Testis (tissue), 3 donors: ENCODE data around the gene ADGRD1. TPM values are rescaled to one million over a fixed set of nuclear protein-coding genes. Genes with fewer than 3 reads are reported as not detected.
A peak's percentile ranks its signal among the peaks of the same experiment; 100 is the strongest.

Experiments
- DNase-seq: peaks from one replicate; pipeline ENCODE4 v3.0.0-alpha.2; 2019
- H3K27ac ChIP-seq, 2 donors: fragments of 200-600 bp; sonication (generic); one replicate each; pipeline ENCODE4 v1.5.1; 2019
- H3K27me3 ChIP-seq: fragments of 200-600 bp; sonication (generic); one replicate; pipeline ENCODE4 v1.5.1; 2019
- H3K36me3 ChIP-seq: fragments of 200-600 bp; sonication (generic); one replicate; pipeline ENCODE4 v1.5.1; 2017; ENCODE audit warnings: low read depth; ENCODE audit errors: missing control alignments
- H3K4me1 ChIP-seq: fragments of 200-600 bp; sonication (generic); one replicate; pipeline ENCODE4 v1.5.1; 2019
- H3K4me3 ChIP-seq, 2 donors: fragments of 200-600 bp; sonication (generic); one replicate each; pipeline ENCODE4 v1.5.1; 2017 to 2019
- H3K9me3 ChIP-seq: fragments of 200-600 bp; sonication (generic); one replicate; pipeline ENCODE4 v1.5.1; 2017
- CTCF ChIP-seq, 3 experiments: fragments of 450-650 bp in 2 of 3; fragments of 200-600 bp in 1 of 3; sonication (generic) in 1 of 3; IDR thresholded peaks; one replicate each; pipeline ENCODE4 v1.5.1; 2016 to 2019; ENCODE audit warnings: antibody characterized with exemption in 3 of 3, mild to moderate bottlenecking in 2 of 3, moderate library complexity in 1 of 3
- POLR2A ChIP-seq: fragments of 450-650 bp; IDR thresholded peaks from one replicate; pipeline ENCODE4 v1.6.1; 2017; ENCODE audit warnings: antibody characterized with exemption, mild to moderate bottlenecking, moderate library complexity
- WGBS, 2 donors: methylation state at CpG; one replicate each; pipeline ENCODE4 v1.1.5; 2018; 5-methylcytosine and 5-hydroxymethylcytosine counted together
- intact Hi-C: fragments of 100-400 bp; cut with DNase I; formaldehyde crosslinking; loops from one replicate; pipeline ENCODE4 v1.15.1; 2023; ENCODE audit warnings: low total_unique reads
- polyA plus RNA-seq: library from polyadenylated mRNA; stranded (reverse); fragments of 350-450 nt; fragmentation: Illumina TruSeq; extraction: RNeasy Lipid Tissue Mini Kit (QIAGEN cat#74804); gene quantifications from one replicate; pipeline ENCODE4 v1.2.3, GENCODE V29; 2014; ENCODE audit warnings: low read depth, low replicate concordance; ENCODE audit not compliant: insufficient read depth
- total RNA-seq, 2 donors: library from RNA; depleted of rRNA; stranded (reverse); fragments of >200 nt; gene quantifications; one replicate each; pipeline ENCODE4 v1.2.3, GENCODE V29; 2016

The ADGRD1 gene
- total and polyA plus RNA-seq, 3 donors from 2014 or later, result 27.2 to 43.2 (median 42.8) TPM

GRCh38 chr12:131130311-131130911 lies 176.7 kb downstream of the ADGRD1 start:
- DNase-seq, result no peak
- intact Hi-C loops, result no loop called here
- Histone ChIP-seq H3K27ac (no peak overlapping the region), H3K9me3 (no peaks in the 10 kb centered on the region), H3K36me3 (no peaks in the 10 kb centered on the region), H3K4me3 (no peak overlapping the region), H3K27me3 (no peaks in the 10 kb centered on the region), H3K4me1 (peaks cover 10% of the 10 kb centered on the region)
- TF ChIP-seq CTCF (IDR thresholded peaks at IDR 0.05) (no peak), POLR2A (no peak)
- 91 to 94% methylated on average over 15 to 30 of the region's 30 CpGs for WGBS, 2 donors

GRCh38 chr12:131131077-131131807 lies 177.5 kb downstream of the ADGRD1 start:
- Histone ChIP-seq H3K4me3 (no peak overlapping the region), H3K4me1 (peaks cover 10% of the 10 kb centered on the region), H3K27me3 (no peaks in the 10 kb centered on the region), H3K36me3 (no peaks in the 10 kb centered on the region), H3K27ac (peak overlapping the region in 1 of 2 donors; percentile 24), H3K9me3 (no peaks in the 10 kb centered on the region)
- intact Hi-C loops, result no loop called here
- TF ChIP-seq CTCF (IDR thresholded peaks at IDR 0.05) (no peak), POLR2A (no peak)
- no peak for DNase-seq
- WGBS, 2 donors, result 90 to 95% methylated on average over 8 to 19 of the region's 20 CpGs

DNA sequence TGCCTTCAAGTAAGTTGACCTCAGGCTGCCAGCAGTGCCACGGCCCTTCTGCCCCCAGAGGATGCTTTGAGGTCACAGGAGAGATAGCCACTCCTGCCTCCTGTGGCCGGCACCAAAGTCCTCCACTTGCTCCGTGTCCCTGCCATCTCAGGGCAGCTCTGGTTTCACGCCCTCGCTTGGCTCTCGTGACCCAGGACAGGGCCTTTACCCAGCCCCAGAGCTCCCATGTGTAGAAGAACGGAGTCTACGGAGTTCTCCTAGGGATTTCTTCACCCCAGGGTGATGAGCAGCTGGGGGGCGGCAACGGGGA lies 178.1 kb downstream of the ADGRD1 start:
- Histone ChIP-seq H3K27me3 (no peaks in the 10 kb centered on the region), H3K4me3 (no peak overlapping the region), H3K36me3 (no peaks in the 10 kb centered on the region), H3K4me1 (peaks cover 6% of the 10 kb centered on the region), H3K27ac (peak overlapping the region in 1 of 2 donors; percentile 24), H3K9me3 (no peaks in the 10 kb centered on the region)
- WGBS, 2 donors, result 79 to 80% methylated on average over 6 to 10 of the region's 10 CpGs
- peak; percentile 10 for DNase-seq
- no peak for TF ChIP-seq CTCF (IDR thresholded peaks at IDR 0.05)
- no peak for TF ChIP-seq POLR2A
- intact Hi-C loops, result no loop called here

GRCh38 chr12:131132118-131132892 lies 178.6 kb downstream of the ADGRD1 start:
- peaks cover 6% of the 10 kb centered on the region for H3K4me1 ChIP-seq
- H3K36me3 ChIP-seq, result no peaks in the 10 kb centered on the region
- WGBS, 2 donors, result 32 to 44% methylated on average over 13 to 28 of the region's 29 CpGs
- peak; percentile 86 for DNase-seq
- no peaks in the 10 kb centered on the region for H3K27me3 ChIP-seq
- intact Hi-C loops, result no loop called here
- no peak overlapping the region for H3K4me3 ChIP-seq
- TF ChIP-seq CTCF (IDR thresholded peaks at IDR 0.05) (peak; percentile 86 to 93 (median 90)), POLR2A (no peak)
- H3K27ac ChIP-seq, result peak overlapping the region in 1 of 2 donors; percentile 24
- no peaks in the 10 kb centered on the region for H3K9me3 ChIP-seq
